Keratinocyte (primary cell): ENCODE measurements around the gene ALK. TPM values are rescaled to one million over a fixed set of nuclear protein-coding genes. Genes with fewer than 3 reads are reported as not detected.

Experiments
- DNase-seq: peaks from one replicate; pipeline ENCODE4 v3.0.0-alpha.2; 2011; ENCODE audit warnings: low read depth, missing footprints, low spot score
- FAIRE-seq: peaks from 2 replicates; lab custom pipeline; 2011; peaks lifted over from hg19 to GRCh38; lab: Jason Lieb, UNC
- H2AFZ ChIP-seq: 2 replicates; pipeline ENCODE4 v1.6.0; 2012; ENCODE audit warnings: low read length, control low read depth, inconsistent platforms; ENCODE audit not compliant: control insufficient read depth
- H3K27ac ChIP-seq: 2 replicates; pipeline ENCODE4 v1.5.1; 2011; ENCODE audit warnings: low read length; ENCODE audit not compliant: control insufficient read depth, insufficient read depth
- H3K27me3 ChIP-seq: 3 replicates; pipeline ENCODE4 v1.6.0; 2011; ENCODE audit warnings: low read length; ENCODE audit not compliant: control insufficient read depth, insufficient read depth; ENCODE audit errors: extremely low read depth
- H3K36me3 ChIP-seq, 2 experiments: 2 replicates in 1 of 2; 3 replicates in 1 of 2; pipeline ENCODE4 v1.5.1; 2011; ENCODE audit warnings: low read length in 2 of 2, mild to moderate bottlenecking in 1 of 2; ENCODE audit not compliant: control insufficient read depth in 2 of 2, insufficient read depth in 2 of 2; ENCODE audit errors: extremely low read depth in 1 of 2
- H3K4me1 ChIP-seq: 3 replicates; pipeline ENCODE4 v1.5.1; 2011; ENCODE audit warnings: low read length; ENCODE audit not compliant: control insufficient read depth, insufficient read depth; ENCODE audit errors: extremely low read depth
- H3K4me2 ChIP-seq: 3 replicates; pipeline ENCODE4 v1.6.0; 2011; ENCODE audit warnings: low read depth, low read length; ENCODE audit not compliant: control insufficient read depth, insufficient read depth; ENCODE audit errors: extremely low read depth
- H3K4me3 ChIP-seq, 3 experiments: fragments of 200-600 bp in 1 of 3; sonication (generic) in 1 of 3; 2 replicates in 2 of 3; 3 replicates in 1 of 3; pipeline ENCODE4 v1.5.1; 2011 to 2016; ENCODE audit warnings: low read length in 3 of 3, mild to moderate bottlenecking in 3 of 3, control low read depth in 2 of 3, inconsistent platforms in 1 of 3, low read depth in 1 of 3, mixed read lengths in 1 of 3, mixed run types in 1 of 3, moderate library complexity in 1 of 3; ENCODE audit not compliant: control insufficient read depth in 2 of 3, insufficient read depth in 2 of 3; ENCODE audit errors: extremely low read depth in 1 of 3
- H3K79me2 ChIP-seq: 2 replicates; pipeline ENCODE4 v1.6.0; 2012; ENCODE audit warnings: low read length; ENCODE audit not compliant: control insufficient read depth, insufficient read depth
- H3K9ac ChIP-seq: 3 replicates; pipeline ENCODE4 v1.6.0; 2011; ENCODE audit warnings: low read length; ENCODE audit not compliant: control insufficient read depth, insufficient read depth; ENCODE audit errors: extremely low read depth
- H3K9me1 ChIP-seq: 3 replicates; pipeline ENCODE4 v1.6.0; 2011; ENCODE audit warnings: low read length; ENCODE audit not compliant: control insufficient read depth, insufficient read depth; ENCODE audit errors: extremely low read depth
- H3K9me3 ChIP-seq: 2 replicates; pipeline ENCODE4 v1.5.1; 2012; ENCODE audit warnings: low read depth, low read length; ENCODE audit not compliant: control insufficient read depth
- H4K20me1 ChIP-seq: 3 replicates; pipeline ENCODE4 v1.6.0; 2011; ENCODE audit warnings: low read length; ENCODE audit not compliant: control insufficient read depth, insufficient read depth; ENCODE audit errors: extremely low read depth
- CTCF ChIP-seq, 3 experiments: IDR thresholded peaks in 1 of 3; conservative IDR thresholded peaks in 1 of 3; optimal IDR thresholded peaks in 1 of 3; 2 replicates in 2 of 3; 3 replicates in 1 of 3; pipeline versions ENCODE3 to v1.5.1; 2011; ENCODE audit warnings: low read length in 3 of 3, mild to moderate bottlenecking in 3 of 3, moderate library complexity in 2 of 3, control low read depth in 1 of 3, inconsistent platforms in 1 of 3; ENCODE audit not compliant: insufficient read depth in 2 of 3; ENCODE audit errors: extremely low read depth in 1 of 3
- EZH2 ChIP-seq: IDR thresholded peaks from one replicate; pipeline ENCODE4 v1.6.1; 2012; ENCODE audit warnings: inconsistent platforms, mild to moderate bottlenecking, low read length, moderate library complexity
- dilution Hi-C: fragments of 300-500 bp; cut with MboI; formaldehyde crosslinking; loops from one replicate; pipeline ENCODE4 v1.7.0; 2020; ENCODE audit warnings: low sequenced_read_pairs; ENCODE audit not compliant: extremely low pct_ligation_motif_present
- polyA plus RNA-seq, 5 experiments: library from polyadenylated mRNA; depleted of rRNA in 3 of 5; stranded (reverse) in 3 of 5; stranded (forward) in 1 of 5; unstranded in 1 of 5; fragments of >200 nt; gene quantifications; 1 replicate in 1 of 5; 2 replicates in 3 of 5; 3 replicates in 1 of 5; pipeline versions ENCODE4 v1.2.1 to v1.2.3, GENCODE V29; 2011 to 2012; ENCODE audit warnings: missing spikeins in 2 of 5, low read depth in 1 of 5, low replicate concordance in 1 of 5

ALK gene
- polyA plus RNA-seq, 1 donor (not counting 4 experiments of a cell fraction or from before 2014, with no cell fraction given), result not detected

- H3K27ac ChIP-seq, result no peak overlapping the region
- H3K9me3 ChIP-seq, result no peaks in the 10 kb centered on the region
- no peak overlapping the region for H3K9ac ChIP-seq
- no peaks in the 10 kb centered on the region for H3K36me3 ChIP-seq
- H2AFZ ChIP-seq, result no peak overlapping the region
- DNase-seq (no peak), FAIRE-seq (no peak)
- H3K27me3 ChIP-seq, result peaks cover 18% of the 10 kb centered on the region
- no peak for TF ChIP-seq EZH2
- TF ChIP-seq CTCF (optimal IDR thresholded peaks at IDR 0.05 in 1 of 3, IDR thresholded peaks at IDR 0.05 in 1 of 3, conservative IDR thresholded peaks at IDR 0.05 in 1 of 3; ENCODE audit: extremely low read depth in 1 of 3, insufficient read depth in 2 of 3, low read length in 3 of 3), result no peak
- no peaks in the 10 kb centered on the region for H3K4me1 ChIP-seq
- no peak overlapping the region for H3K4me2 ChIP-seq
- no peaks in the 10 kb centered on the region for H3K9me1 ChIP-seq
- no peaks in the 10 kb centered on the region for H4K20me1 ChIP-seq
- no peaks in the 10 kb centered on the region for H3K79me2 ChIP-seq
- H3K4me3 ChIP-seq, result no peak overlapping the region
- dilution Hi-C loops, result no loop called here
Measured at GRCh38 chr2:29803537-29803936, 117.8 kb downstream of the ALK start.

GRCh38 chr2:29802986-29803385 is 118.4 kb downstream of the ALK start:
- Histone ChIP-seq H3K27me3 (peaks cover 20% of the 10 kb centered on the region), H3K4me3 (no peak overlapping the region), H3K79me2 (no peaks in the 10 kb centered on the region), H3K27ac (no peak overlapping the region), H3K36me3 (no peaks in the 10 kb centered on the region), H3K9ac (no peak overlapping the region), H3K4me1 (no peaks in the 10 kb centered on the region), H3K4me2 (no peak overlapping the region), H2AFZ (no peak overlapping the region), H4K20me1 (no peaks in the 10 kb centered on the region), H3K9me3 (no peaks in the 10 kb centered on the region), H3K9me1 (no peaks in the 10 kb centered on the region)
- DNase-seq (no peak), FAIRE-seq (no peak)
- dilution Hi-C loops, result no loop called here
- TF ChIP-seq EZH2 (no peak), CTCF (optimal IDR thresholded peaks at IDR 0.05 in 1 of 3, IDR thresholded peaks at IDR 0.05 in 1 of 3, conservative IDR thresholded peaks at IDR 0.05 in 1 of 3; ENCODE audit: extremely low read depth in 1 of 3, insufficient read depth in 2 of 3, low read length in 3 of 3) (no peak)
